Ascending aorta (tissue), 2 donors: ENCODE data around the gene SYNJ2. TPM values are rescaled to one million over a fixed set of nuclear protein-coding genes. Genes with fewer than 3 reads are reported as not detected.

Source experiments
- DNase-seq, 2 donors: peaks; one replicate each; pipeline ENCODE4 v3.0.0-alpha.2; 2019; ENCODE audit warnings: low spot score in 2 of 2
- H3K27ac ChIP-seq, 2 donors: fragments of 200-600 bp; sonication (generic); one replicate each; pipeline ENCODE4 v1.5.1; 2016 to 2017; ENCODE audit warnings: mild to moderate bottlenecking in 1 of 2
- H3K27me3 ChIP-seq: fragments of 200-600 bp; sonication (generic); one replicate; pipeline ENCODE4 v1.5.1; 2017
- H3K36me3 ChIP-seq, 2 donors: fragments of 200-600 bp; sonication (generic); one replicate each; pipeline ENCODE4 v1.5.1; 2016
- H3K4me1 ChIP-seq, 2 donors: fragments of 200-600 bp; sonication (generic); one replicate each; pipeline ENCODE4 v1.5.1; 2016 to 2017; ENCODE audit warnings: mild to moderate bottlenecking in 1 of 2
- H3K4me3 ChIP-seq, 2 donors: fragments of 200-600 bp; sonication (generic); one replicate each; pipeline ENCODE4 v1.5.1; 2016 to 2017; ENCODE audit warnings: mild to moderate bottlenecking in 1 of 2
- H3K9me3 ChIP-seq, 2 donors: fragments of 200-600 bp; sonication (generic); one replicate each; pipeline ENCODE4 v1.5.1; 2016
- CTCF ChIP-seq, 3 experiments: fragments of 200-600 bp in 2 of 3; fragments of 450-650 bp in 1 of 3; sonication (generic) in 2 of 3; IDR thresholded peaks; one replicate each; pipeline ENCODE4 v1.5.1; 2016 to 2019; ENCODE audit warnings: antibody characterized with exemption in 3 of 3, mild to moderate bottlenecking in 1 of 3, moderate library complexity in 1 of 3
- intact Hi-C: fragments of 100-400 bp; cut with DNase I; formaldehyde crosslinking; loops from one replicate; pipeline ENCODE4 v1.15.1; 2023
- total RNA-seq: library from RNA; depleted of rRNA; stranded (reverse); fragments of >200 nt; gene quantifications from one replicate; pipeline ENCODE4 v1.1.0, GENCODE V29; 2016

SYNJ2 gene
- total RNA-seq, 1 donor from 2014 or later = 3.0 TPM

- Histone ChIP-seq H3K36me3 (peaks cover 0 to 7% of the 10 kb centered on the region in 2 donors), H3K27ac (no peak overlapping the region), H3K27me3 (no peaks in the 10 kb centered on the region), H3K4me1 (peaks cover 5 to 33% of the 10 kb centered on the region in 2 donors), H3K9me3 (no peaks in the 10 kb centered on the region), H3K4me3 (no peak overlapping the region)
- no peak for DNase-seq
- no peak for TF ChIP-seq CTCF (IDR thresholded peaks at IDR 0.05)
- intact Hi-C loops = no loop called here
Measured at GRCh38 chr6:158022749-158023596, 41.3 kb downstream of the SYNJ2 start.

- Histone ChIP-seq H3K4me3 (no peak overlapping the region), H3K9me3 (no peaks in the 10 kb centered on the region), H3K4me1 (peaks cover 4 to 32% of the 10 kb centered on the region in 2 donors), H3K27me3 (no peaks in the 10 kb centered on the region), H3K27ac (no peak overlapping the region), H3K36me3 (peaks cover 0 to 7% of the 10 kb centered on the region in 2 donors)
- intact Hi-C loops = no loop called here
- TF ChIP-seq CTCF (IDR thresholded peaks at IDR 0.05) = no peak
- DNase-seq = no peak
Measured at GRCh38 chr6:158023597-158023939, 41.9 kb downstream of the SYNJ2 start.

- no peaks in the 10 kb centered on the region for H3K27me3 ChIP-seq
- no peak overlapping the region for H3K27ac ChIP-seq
- H3K4me1 ChIP-seq = peaks cover 4 to 23% of the 10 kb centered on the region in 2 donors
- H3K4me3 ChIP-seq = no peak overlapping the region
- H3K9me3 ChIP-seq = no peaks in the 10 kb centered on the region
- no peak for TF ChIP-seq CTCF (IDR thresholded peaks at IDR 0.05)
- intact Hi-C loops = no loop called here
- peaks cover 0 to 7% of the 10 kb centered on the region in 2 donors for H3K36me3 ChIP-seq
- no peak for DNase-seq
Measured at GRCh38 chr6:158024566-158025297, 43.1 kb downstream of the SYNJ2 start.

- peak; percentile 36 to 50 (median 46) for TF ChIP-seq CTCF (IDR thresholded peaks at IDR 0.05)
- H3K4me3 ChIP-seq = peak overlapping the region; percentile 36 to 44
- no peaks in the 10 kb centered on the region for H3K9me3 ChIP-seq
- peak overlapping the region; percentile 81 to 84 for H3K27ac ChIP-seq
- intact Hi-C loops = loop anchor here (1.0 to 2.0 kb wide), 3 partner anchors 15 to 35 kb away; no protein-coding TSS in a partner anchor
- H3K4me1 ChIP-seq = peaks cover 4 to 25% of the 10 kb centered on the region in 2 donors
- H3K27me3 ChIP-seq = no peaks in the 10 kb centered on the region
- no peaks in the 10 kb centered on the region for H3K36me3 ChIP-seq
- peak; percentile 91 to 95 for DNase-seq
Measured at GRCh38 chr6:158026054-158026900, 44.6 kb downstream of the SYNJ2 start.

- no peak for DNase-seq
- peaks cover 6 to 33% of the 10 kb centered on the region in 2 donors for H3K4me1 ChIP-seq
- TF ChIP-seq CTCF (IDR thresholded peaks at IDR 0.05) = no peak
- H3K27me3 ChIP-seq = no peaks in the 10 kb centered on the region
- intact Hi-C loops = loop anchor here (1.0 to 2.0 kb wide), 3 partner anchors 14 to 34 kb away; no protein-coding TSS in a partner anchor
- H3K4me3 ChIP-seq = no peak overlapping the region
- no peaks in the 10 kb centered on the region for H3K36me3 ChIP-seq
- peak overlapping the region; percentile 81 to 84 for H3K27ac ChIP-seq
- no peaks in the 10 kb centered on the region for H3K9me3 ChIP-seq
Measured at GRCh38 chr6:158026901-158027589, 45.4 kb downstream of the SYNJ2 start.
